ENCODE results near the gene HEATR5A. TPM values are rescaled to one million over a fixed set of nuclear protein-coding genes. Genes with fewer than 3 reads are reported as not detected.

The HEATR5A gene
- total and polyA plus RNA-seq, 2 of the 13 experiments (the other 11 are each of a cell fraction or from before 2014, with no cell fraction given): 36.4 to 105 TPM

DNA sequence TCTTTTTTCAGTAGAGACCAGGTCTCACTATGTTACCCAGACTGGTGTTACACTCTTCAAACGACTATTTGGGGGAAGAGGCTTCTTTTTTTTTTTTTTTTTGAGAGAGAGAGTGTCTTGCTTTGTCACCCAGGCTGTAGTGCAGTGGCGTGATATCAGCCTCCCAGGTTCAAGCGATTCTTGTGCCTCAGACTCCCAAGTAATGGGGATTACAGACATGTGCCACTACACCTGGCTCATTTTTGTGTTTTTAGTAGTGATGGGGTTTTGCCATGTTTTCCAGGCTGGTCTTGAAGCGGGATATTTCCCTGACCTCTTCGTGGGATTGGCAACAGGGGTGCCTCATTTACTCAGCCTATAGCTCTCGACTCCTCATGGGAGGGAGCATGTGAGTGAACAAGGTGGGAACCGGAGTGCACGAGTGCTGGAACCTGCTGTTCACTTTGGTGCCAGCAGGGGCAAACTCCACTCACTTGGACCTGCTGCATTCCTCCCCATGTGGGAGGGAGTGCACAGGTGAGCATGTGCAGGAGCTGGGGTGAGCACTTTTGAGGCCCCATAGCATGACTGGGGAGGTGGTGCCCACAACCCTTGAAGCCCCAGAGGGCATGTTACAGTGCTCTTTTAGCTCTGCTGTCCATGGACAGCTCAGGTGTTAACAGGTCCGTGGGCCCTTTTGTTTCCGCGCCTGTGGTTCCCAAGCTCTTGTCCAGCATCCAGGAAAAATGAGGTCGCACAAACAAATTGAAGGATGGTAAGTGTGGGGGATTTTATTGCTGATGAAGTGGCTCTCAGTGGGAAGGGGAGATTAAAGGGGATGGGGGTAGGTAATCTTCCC lies 133.7 kb downstream of the HEATR5A start:
- ChIA-PET CTCF (ENCODE audit: low intra/inter-chr PET ratio, low total read pairs) (interaction anchor here (2.4 kb wide), 1 partner anchor 79 kb away, joined by 13 read pairs; the partner anchor contains the start of gene HECTD1), POLR2A (interaction anchor here (0.8 to 1.5 kb wide), 10 partner anchors 11 to 81 kb away, joined by 3 to 23 read pairs (median 4); partner anchors contain the start of gene HECTD1)
- no peaks in the 10 kb centered on the region for H3K79me2 ChIP-seq (ENCODE audit: insufficient read depth, low read length)
- peak; percentile 99 for ATAC-seq
- FAIRE-seq: peak; percentile 77
- intact Hi-C loops (cut with micrococcal nuclease; ENCODE audit: unreplicated experiment): loop anchor here (1.0 kb wide), 1 partner anchor 78 kb away; no protein-coding TSS in a partner anchor
- 60% methylated on average over 12 of the region's 12 CpGs for WGBS (ENCODE audit: low lambda C conversion rate)
- peak; percentile 83 for DNase-seq (ENCODE audit: low spot score)
- no peaks in the 10 kb centered on the region for H3K9me3 ChIP-seq (ENCODE audit: low read length)
- no peaks in the 10 kb centered on the region for H4K20me1 ChIP-seq (ENCODE audit: insufficient read depth, low read length)
- BruUV-seq (replicated peaks): no TSS peak
- H3K27ac ChIP-seq (ENCODE audit: extremely low read length, insufficient read depth, low read length): no peak overlapping the region
- H3K9ac ChIP-seq (ENCODE audit: insufficient read depth, low read depth, low read length): no peak overlapping the region
- no peaks in the 10 kb centered on the region for H3K36me3 ChIP-seq (replicated peaks in 1 of 2; ENCODE audit: control insufficient read depth in 1 of 2, insufficient read depth in 2 of 2, low read length in 2 of 2)
- H3K4me2 ChIP-seq (ENCODE audit: low read depth, low read length): no peak overlapping the region
- H3K4me3 ChIP-seq (replicated peaks in 1 of 3; ENCODE audit: insufficient read depth in 1 of 3, low read depth in 2 of 3, low read length in 3 of 3): no peak overlapping the region
- peaks cover 34% of the 10 kb centered on the region for H3K4me1 ChIP-seq (ENCODE audit: insufficient read depth, low read length)
- in situ Hi-C loops (cut with HindIII; ENCODE audit: extremely low pct_ligation_motif_present, low pct_unique_long_range_greater_than_20kb): no loop called here
- H3K27me3 ChIP-seq (ENCODE audit: control insufficient read depth in 1 of 2, insufficient read depth in 2 of 2, low read length in 2 of 2): no peaks in the 10 kb centered on the region
- no peak overlapping the region for H2AFZ ChIP-seq (ENCODE audit: low read length)
- TF ChIP-seq FOXA1 (IDR thresholded peaks at IDR 0.05) (no peak), FOXA1 (CRISPR knock-in tag; IDR thresholded peaks at IDR 0.05) (peak; percentile 49), ONECUT2 (CRISPR knock-in tag; IDR thresholded peaks at IDR 0.05) (no peak), ZNF761 (CRISPR knock-in tag; conservative IDR thresholded peaks at IDR 0.05) (no peak), ZNF136 (CRISPR knock-in tag; IDR thresholded peaks at IDR 0.05; ENCODE audit: low read depth) (0 out of 2 replicates have a peak, but pooled peaks have one; percentile 94), HOXA3 (CRISPR knock-in tag; IDR thresholded peaks at IDR 0.05) (peak; percentile 63), NFE2L1 (CRISPR knock-in tag; IDR thresholded peaks at IDR 0.05; ENCODE audit: borderline replicate concordance) (peak; percentile 55; the same call in 1 of the 2 replicates), KAT7 (CRISPR knock-in tag; IDR thresholded peaks at IDR 0.05; ENCODE audit: borderline replicate concordance) (peak; percentile 76; the same call in 1 of the 2 replicates), CHD2 (IDR thresholded peaks at IDR 0.05; ENCODE audit: low read depth, low read length) (0 out of 2 replicates have a peak, but pooled peaks have one; percentile 19), MAX (IDR thresholded peaks at IDR 0.05) (peak; percentile 99), HINFP (CRISPR knock-in tag; IDR thresholded peaks at IDR 0.05; ENCODE audit: low read depth) (peak; percentile 83), ZNF607 (CRISPR knock-in tag; IDR thresholded peaks at IDR 0.05; ENCODE audit: borderline replicate concordance) (peak; percentile 55)
- TF ChIP-seq, protein P1, sequence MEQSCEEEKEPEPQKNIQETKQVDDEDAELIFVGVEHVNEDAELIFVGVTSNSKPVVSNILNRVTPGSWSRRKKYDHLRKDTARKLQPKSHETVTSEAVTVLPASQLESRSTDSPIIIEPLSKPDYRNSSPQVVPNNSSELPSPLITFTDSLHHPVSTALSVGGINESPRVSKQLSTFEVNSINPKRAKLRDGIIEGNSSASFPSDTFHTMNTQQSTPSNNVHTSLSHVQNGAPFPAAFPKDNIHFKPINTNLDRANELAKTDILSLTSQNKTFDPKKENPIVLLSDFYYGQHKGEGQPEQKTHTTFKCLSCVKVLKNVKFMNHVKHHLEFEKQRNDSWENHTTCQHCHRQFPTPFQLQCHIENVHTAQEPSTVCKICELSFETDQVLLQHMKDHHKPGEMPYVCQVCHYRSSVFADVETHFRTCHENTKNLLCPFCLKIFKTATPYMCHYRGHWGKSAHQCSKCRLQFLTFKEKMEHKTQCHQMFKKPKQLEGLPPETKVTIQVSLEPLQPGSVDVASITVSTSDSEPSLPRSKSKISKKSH (CRISPR knock-in tag; IDR thresholded peaks at IDR 0.05; ENCODE audit: borderline replicate concordance): peak; percentile 99
- TF ChIP-seq, protein P2, sequence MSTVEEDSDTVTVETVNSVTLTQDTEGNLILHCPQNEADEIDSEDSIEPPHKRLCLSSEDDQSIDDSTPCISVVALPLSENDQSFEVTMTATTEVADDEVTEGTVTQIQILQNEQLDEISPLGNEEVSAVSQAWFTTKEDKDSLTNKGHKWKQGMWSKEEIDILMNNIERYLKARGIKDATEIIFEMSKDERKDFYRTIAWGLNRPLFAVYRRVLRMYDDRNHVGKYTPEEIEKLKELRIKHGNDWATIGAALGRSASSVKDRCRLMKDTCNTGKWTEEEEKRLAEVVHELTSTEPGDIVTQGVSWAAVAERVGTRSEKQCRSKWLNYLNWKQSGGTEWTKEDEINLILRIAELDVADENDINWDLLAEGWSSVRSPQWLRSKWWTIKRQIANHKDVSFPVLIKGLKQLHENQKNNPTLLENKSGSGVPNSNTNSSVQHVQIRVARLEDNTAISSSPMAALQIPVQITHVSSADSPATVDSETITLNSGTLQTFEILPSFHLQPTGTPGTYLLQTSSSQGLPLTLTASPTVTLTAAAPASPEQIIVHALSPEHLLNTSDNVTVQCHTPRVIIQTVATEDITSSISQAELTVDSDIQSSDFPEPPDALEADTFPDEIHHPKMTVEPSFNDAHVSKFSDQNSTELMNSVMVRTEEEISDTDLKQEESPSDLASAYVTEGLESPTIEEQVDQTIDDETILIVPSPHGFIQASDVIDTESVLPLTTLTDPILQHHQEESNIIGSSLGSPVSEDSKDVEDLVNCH (CRISPR knock-in tag; IDR thresholded peaks at IDR 0.05): peak; percentile 64; the same call in 1 of the 2 replicates
- TF ChIP-seq, protein P3, sequence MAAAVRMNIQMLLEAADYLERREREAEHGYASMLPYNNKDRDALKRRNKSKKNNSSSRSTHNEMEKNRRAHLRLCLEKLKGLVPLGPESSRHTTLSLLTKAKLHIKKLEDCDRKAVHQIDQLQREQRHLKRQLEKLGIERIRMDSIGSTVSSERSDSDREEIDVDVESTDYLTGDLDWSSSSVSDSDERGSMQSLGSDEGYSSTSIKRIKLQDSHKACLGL (CRISPR knock-in tag; IDR thresholded peaks at IDR 0.05): peak; percentile 58; the same call in 1 of the 2 replicates
- TF ChIP-seq, protein P4, sequence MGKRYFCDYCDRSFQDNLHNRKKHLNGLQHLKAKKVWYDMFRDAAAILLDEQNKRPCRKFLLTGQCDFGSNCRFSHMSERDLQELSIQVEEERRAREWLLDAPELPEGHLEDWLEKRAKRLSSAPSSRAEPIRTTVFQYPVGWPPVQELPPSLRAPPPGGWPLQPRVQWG (CRISPR knock-in tag; IDR thresholded peaks at IDR 0.05; ENCODE audit: borderline replicate concordance, low read depth): no peak
